Superior temporal gyrus (tissue), 1 donor: Measurements from ENCODE around the gene RANBP9.

ENCODE experiments used
- DNase-seq: peaks from one replicate; pipeline ENCODE4 v3.0.0-alpha.2; 2016; ENCODE audit errors: extremely low spot score

The RANBP9 gene

GRCh38 chr6:13678255-13678983 lies 33.2 kb downstream of the RANBP9 start:
- no peak for DNase-seq

- no peak for DNase-seq
Measured at GRCh38 chr6:13677878-13678254, 33.8 kb downstream of the RANBP9 start.

- DNase-seq, result no peak
Measured at GRCh38 chr6:13676551-13677156, 35.0 kb downstream of the RANBP9 start.

- DNase-seq, result no peak
Measured at GRCh38 chr6:13674533-13675190, 37.0 kb downstream of the RANBP9 start.

GRCh38 chr6:13673825-13674444 lies 37.7 kb downstream of the RANBP9 start:
- no peak for DNase-seq

GRCh38 chr6:13673368-13673767 lies 38.3 kb downstream of the RANBP9 start:
- DNase-seq, result no peak

GRCh38 chr6:13672904-13673303 lies 38.7 kb downstream of the RANBP9 start:
- no peak for DNase-seq

- no peak for DNase-seq
Measured at GRCh38 chr6:13671548-13672127, 40.0 kb downstream of the RANBP9 start.

- no peak for DNase-seq
Measured at GRCh38 chr6:13669476-13669875, 42.2 kb downstream of the RANBP9 start.

- no peak for DNase-seq
Measured at GRCh38 chr6:13668291-13668928, 43.2 kb downstream of the RANBP9 start.

- no peak for DNase-seq
Measured at GRCh38 chr6:13667655-13668054, 44.0 kb downstream of the RANBP9 start.

- DNase-seq, result no peak
Measured at GRCh38 chr6:13666194-13667105, 45.2 kb downstream of the RANBP9 start.

- no peak for DNase-seq
Measured at GRCh38 chr6:13664703-13665352, 46.8 kb downstream of the RANBP9 start.

GRCh38 chr6:13663986-13664385 lies 47.6 kb downstream of the RANBP9 start:
- no peak for DNase-seq

GRCh38 chr6:13662651-13663334 lies 48.8 kb downstream of the RANBP9 start:
- no peak for DNase-seq

GRCh38 chr6:13661647-13662046 lies 50.0 kb downstream of the RANBP9 start:
- DNase-seq, result no peak

GRCh38 chr6:13660893-13661292 lies 50.7 kb downstream of the RANBP9 start:
- no peak for DNase-seq

- DNase-seq, result no peak
Measured at GRCh38 chr6:13660273-13660672, 51.4 kb downstream of the RANBP9 start.

GRCh38 chr6:13655700-13656099 lies 55.9 kb downstream of the RANBP9 start:
- no peak for DNase-seq

- no peak for DNase-seq
Measured at GRCh38 chr6:13654496-13654895, 57.1 kb downstream of the RANBP9 start.
